Activated T-cell treated with anti-CD3 and anti-CD28 coated beads, Interleukin-2, amount 50 U/mL, for 4 hours (primary cell): ENCODE measurements around the gene EPOP. TPM values are rescaled to one million over a fixed set of nuclear protein-coding genes. Genes with fewer than 3 reads are reported as not detected.
"Not testable (repeated sequence)": the region's sequence is repeated elsewhere in the genome, so short reads cannot be mapped to it uniquely, and the experiment has no call there.

ENCODE experiments used
- ATAC-seq, 2 donors: fragments of 200-7000 bp; cut with Tn5 transposase; one replicate each; pipeline ENCODE4 v1.10.0; 2021
- DNase-seq: peaks from one replicate; pipeline ENCODE4 v3.0.0-alpha.2; 2020
- H3K27me3 Mint-ChIP-seq: one replicate; pipeline ENCODE4 v1.8.0; 2021; ENCODE audit warnings: low read depth, mixed read lengths
- H3K36me3 Mint-ChIP-seq: one replicate; pipeline ENCODE4 v1.8.0; 2022; ENCODE audit warnings: mixed read lengths; ENCODE audit not compliant: insufficient read depth
- H3K4me1 Mint-ChIP-seq: one replicate; pipeline ENCODE4 v1.8.0; 2021; ENCODE audit warnings: low read depth, mixed read lengths
- H3K4me3 Mint-ChIP-seq: one replicate; pipeline ENCODE4 v1.8.0; 2021; ENCODE audit warnings: mild to moderate bottlenecking, moderate library complexity, mixed read lengths
- H3K9me3 Mint-ChIP-seq: one replicate; pipeline ENCODE4 v1.8.0; 2021; ENCODE audit warnings: mixed read lengths
- total RNA-seq, 3 donors: library from RNA; stranded (reverse); gene quantifications; one replicate each; pipeline ENCODE4 v1.2.1, GENCODE V29; 2021

Gene EPOP
- total RNA-seq, 3 donors from 2014 or later = 110 to 131 (median 110) TPM

DNA sequence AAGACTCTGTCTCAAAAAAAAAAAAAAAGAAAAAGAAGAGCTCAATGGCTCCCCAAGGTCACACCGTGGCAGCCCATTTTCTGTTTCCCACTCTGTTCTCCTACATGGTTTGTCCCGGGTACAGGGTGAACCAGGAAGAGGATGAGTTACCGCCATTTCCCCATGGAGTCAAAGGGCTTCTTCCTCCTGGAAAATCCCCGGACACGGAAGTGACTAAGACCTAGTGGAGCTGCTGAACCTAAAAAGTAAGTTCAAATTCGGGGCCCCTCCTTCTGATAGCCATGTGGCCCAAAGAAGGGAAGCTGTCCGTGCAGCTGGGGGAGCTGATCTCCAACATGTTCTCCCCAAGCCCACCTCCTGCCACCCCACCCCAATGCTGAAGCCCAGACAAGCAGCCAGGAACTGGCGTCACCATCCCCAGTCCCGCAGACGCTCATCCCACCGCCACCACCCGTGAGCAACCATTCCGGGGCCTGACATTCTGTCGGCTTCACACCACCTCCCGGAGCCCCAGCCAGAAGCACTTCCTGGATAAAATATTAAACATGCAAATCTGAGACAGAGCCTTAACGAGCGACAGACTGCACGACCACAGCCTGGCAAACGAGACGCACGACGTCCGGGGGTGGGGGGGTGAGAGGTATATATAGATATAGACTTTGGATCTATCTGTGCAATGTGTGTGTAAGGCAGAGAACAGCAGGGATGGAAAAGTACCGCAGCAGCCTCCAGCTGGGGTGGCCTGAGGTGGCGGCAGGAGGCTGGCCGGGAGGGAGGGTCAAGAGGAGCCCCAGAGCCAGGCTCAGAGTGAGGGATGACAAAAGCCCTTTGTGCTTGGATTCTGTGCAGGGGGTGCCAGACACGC lies 17.6 kb downstream of the EPOP start:
- peak overlapping the region; percentile 54 for H3K4me3 Mint-ChIP-seq
- ATAC-seq = no peak

DNA sequence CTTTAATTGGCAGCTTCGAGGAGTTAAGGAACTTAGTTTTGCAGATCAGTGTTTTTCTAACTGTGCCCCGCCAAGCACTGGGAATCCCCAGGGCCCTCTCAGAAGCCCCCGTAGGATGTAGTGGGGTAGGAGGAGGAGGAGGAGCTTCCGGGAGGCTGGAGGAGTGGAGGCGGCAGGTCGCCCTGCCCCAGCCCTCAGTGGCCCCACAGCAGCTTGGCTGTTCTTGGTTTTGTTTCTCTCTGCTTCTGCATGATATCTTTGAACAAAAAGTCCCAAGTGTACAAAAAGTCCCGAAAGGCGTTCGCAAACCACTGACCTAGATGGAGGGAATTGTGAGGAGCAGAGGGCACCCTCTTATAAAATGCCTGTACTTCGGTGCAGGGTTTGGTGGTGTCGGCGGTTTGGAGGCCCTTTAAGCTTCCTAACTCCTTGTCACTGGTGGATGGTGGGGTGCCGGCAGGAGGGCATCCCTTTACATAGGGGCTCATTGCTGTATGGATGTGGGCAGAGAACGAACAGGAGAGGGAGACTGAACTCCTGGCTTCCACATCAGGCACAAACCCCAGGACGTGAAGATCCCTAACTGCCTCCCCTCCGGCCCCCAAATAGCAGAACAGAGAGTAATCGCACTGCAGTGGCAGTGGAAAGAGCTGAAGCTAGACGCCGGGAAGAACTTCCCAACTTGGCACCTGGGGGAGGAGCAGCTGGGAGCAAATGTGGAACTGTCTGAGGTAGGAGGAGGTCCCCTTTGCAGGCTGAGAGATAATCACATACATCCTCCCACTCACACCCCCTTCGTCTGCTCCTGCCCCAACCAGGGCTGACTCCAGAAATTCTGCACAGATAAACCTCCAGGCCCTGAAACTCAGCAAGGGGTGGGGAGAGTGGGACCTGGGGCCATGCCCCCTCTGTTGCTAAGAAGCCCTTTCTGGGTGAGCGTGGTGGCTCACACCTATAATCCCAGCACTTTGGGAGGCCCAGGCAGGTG lies 20.1 kb downstream of the EPOP start:
- Mint-ChIP-seq H3K4me3 (peak overlapping the region; percentile 40), H3K9me3 (no peaks in the 10 kb centered on the region), H3K27me3 (peaks cover 32% of the 10 kb centered on the region), H3K36me3 (no peaks in the 10 kb centered on the region), H3K4me1 (peaks cover 14% of the 10 kb centered on the region)
- ATAC-seq = peak in 1 of 2 donors; percentile 48
- DNase-seq = no peak

More for the DNA sequence above, 17.6 kb downstream of the EPOP start:
- no peaks in the 10 kb centered on the region for H3K36me3 Mint-ChIP-seq
- H3K9me3 Mint-ChIP-seq = no peaks in the 10 kb centered on the region
- H3K4me1 Mint-ChIP-seq = peaks cover 14% of the 10 kb centered on the region
- peaks cover 32% of the 10 kb centered on the region for H3K27me3 Mint-ChIP-seq
- DNase-seq = no peak

DNA sequence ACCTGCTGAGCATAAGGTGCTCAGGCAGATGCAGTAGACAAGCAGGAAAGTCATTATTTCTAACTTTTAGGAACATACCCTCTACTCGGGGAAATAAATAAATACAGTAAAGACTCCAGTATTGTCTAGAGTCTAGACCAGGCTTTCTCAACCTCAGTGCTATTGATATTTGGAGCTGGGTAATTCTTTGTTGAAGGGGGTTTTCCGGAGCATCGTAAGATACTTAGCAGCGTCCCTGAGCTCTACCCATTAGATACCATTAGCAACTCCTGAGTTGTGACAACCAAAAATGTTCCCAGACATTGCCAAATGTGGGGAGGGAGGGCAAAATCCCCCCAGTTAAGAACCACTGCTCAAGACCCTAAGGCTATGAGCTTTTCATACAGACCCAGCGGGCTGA lies 21.1 kb downstream of the EPOP start:
- Mint-ChIP-seq H3K36me3 (no peaks in the 10 kb centered on the region), H3K27me3 (peaks cover 30% of the 10 kb centered on the region), H3K4me3 (no peak overlapping the region), H3K9me3 (no peaks in the 10 kb centered on the region), H3K4me1 (peaks cover 14% of the 10 kb centered on the region)
- DNase-seq (no peak), ATAC-seq (no peak)

DNA sequence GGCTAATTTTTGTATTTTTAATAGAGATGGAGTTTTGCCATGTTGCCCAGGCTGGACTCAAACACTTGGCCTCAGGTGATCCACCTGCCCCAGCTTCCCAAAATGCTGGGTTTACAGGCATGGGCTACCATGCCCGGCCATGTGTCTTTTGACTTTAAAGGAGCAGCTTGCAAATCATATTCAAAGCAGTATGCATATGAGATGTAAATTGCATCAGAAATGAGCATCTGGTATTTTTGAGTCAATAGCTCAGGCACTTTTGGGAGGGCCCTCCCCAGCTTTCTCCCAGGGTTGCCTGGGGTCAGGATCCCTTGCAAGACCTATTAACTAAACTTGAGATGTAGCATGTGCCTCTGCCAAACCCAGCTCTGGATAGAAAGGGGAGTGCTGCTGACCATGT lies 21.5 kb downstream of the EPOP start:
- DNase-seq (no peak), ATAC-seq (no peak)
- no peaks in the 10 kb centered on the region for H3K9me3 Mint-ChIP-seq
- H3K4me1 Mint-ChIP-seq = peaks cover 11% of the 10 kb centered on the region
- no peaks in the 10 kb centered on the region for H3K36me3 Mint-ChIP-seq
- no peak overlapping the region for H3K4me3 Mint-ChIP-seq
- peaks cover 29% of the 10 kb centered on the region for H3K27me3 Mint-ChIP-seq

DNA sequence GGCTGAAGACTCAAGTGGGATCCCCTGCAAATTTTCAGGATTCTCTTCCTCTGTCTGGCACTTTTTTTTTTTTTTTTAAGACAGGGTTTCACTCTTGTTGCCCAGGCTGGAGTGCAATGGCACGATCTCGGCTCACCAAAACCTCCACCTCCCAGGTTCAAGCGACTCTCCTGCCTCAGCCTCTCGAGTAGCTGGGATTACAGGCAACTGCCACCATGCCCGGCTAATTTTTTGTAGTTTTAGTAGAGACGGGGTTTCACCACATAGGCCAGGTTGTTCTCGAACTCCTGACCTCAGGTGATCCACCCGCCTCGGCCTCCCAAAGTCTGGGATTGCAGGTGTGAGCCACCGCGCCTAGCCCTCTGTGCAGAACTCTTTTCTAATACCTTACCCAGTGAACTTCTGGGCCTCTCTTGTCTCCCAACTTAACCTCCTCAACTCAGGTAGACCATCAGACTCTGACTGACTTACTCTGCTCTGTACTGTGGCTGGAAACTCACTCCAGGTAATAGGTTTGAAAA lies 24.0 kb downstream of the EPOP start:
- not testable (repeated sequence) for H3K9me3 Mint-ChIP-seq, ATAC-seq, H3K4me3 Mint-ChIP-seq, DNase-seq, H3K36me3 Mint-ChIP-seq
- peaks cover 20% of the 10 kb centered on the region for H3K27me3 Mint-ChIP-seq
- H3K4me1 Mint-ChIP-seq = peaks cover 11% of the 10 kb centered on the region

DNA sequence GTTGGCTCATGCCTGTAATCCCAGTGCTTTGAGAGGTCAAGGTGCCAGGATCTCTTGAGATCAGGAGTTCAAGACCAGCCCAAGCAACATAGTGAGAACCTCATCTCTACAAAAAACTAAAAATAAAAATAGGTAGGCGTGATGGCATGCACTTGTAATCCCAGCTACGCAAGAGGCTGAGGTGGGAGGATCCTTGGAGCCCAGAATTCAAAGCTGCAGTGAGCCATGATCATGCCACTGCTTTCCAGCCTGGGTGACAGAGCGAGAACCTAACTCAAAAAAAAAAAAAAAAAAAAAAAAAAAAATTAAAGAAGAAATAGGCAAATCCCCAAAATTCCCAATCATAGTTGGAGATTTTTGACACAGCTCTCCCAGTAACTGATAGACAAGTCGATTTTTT lies 36.8 kb downstream of the EPOP start:
- DNase-seq (no peak), ATAC-seq (no peak)
- H3K4me3 Mint-ChIP-seq = no peak overlapping the region
- peaks cover 21% of the 10 kb centered on the region for H3K27me3 Mint-ChIP-seq
- H3K9me3 Mint-ChIP-seq = no peaks in the 10 kb centered on the region
- H3K4me1 Mint-ChIP-seq = no peaks in the 10 kb centered on the region
- H3K36me3 Mint-ChIP-seq = no peaks in the 10 kb centered on the region

DNA sequence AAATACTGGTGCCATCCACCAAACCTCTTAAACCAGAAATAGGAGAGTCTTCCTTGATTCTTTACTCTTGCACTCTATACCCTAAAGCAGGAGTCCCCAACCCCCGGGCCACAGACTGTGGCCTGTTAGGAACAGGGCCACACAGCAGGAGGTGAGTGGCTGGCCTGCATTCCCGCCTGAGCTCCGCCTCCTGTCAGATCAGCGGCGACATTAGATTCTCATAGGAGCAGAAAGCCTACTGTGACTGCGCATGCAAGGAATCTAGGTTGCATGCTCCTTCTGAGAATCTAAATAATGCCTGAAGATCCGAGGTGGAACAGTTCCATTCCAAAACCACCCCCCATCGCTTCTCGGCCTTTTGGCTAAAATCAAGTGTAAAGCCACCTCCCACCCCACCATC lies 38.7 kb downstream of the EPOP start:
- ATAC-seq (no peak), DNase-seq (no peak)
- no peaks in the 10 kb centered on the region for H3K36me3 Mint-ChIP-seq
- no peak overlapping the region for H3K4me3 Mint-ChIP-seq
- H3K27me3 Mint-ChIP-seq = peaks cover 24% of the 10 kb centered on the region
- H3K9me3 Mint-ChIP-seq = no peaks in the 10 kb centered on the region
- H3K4me1 Mint-ChIP-seq = no peaks in the 10 kb centered on the region

DNA sequence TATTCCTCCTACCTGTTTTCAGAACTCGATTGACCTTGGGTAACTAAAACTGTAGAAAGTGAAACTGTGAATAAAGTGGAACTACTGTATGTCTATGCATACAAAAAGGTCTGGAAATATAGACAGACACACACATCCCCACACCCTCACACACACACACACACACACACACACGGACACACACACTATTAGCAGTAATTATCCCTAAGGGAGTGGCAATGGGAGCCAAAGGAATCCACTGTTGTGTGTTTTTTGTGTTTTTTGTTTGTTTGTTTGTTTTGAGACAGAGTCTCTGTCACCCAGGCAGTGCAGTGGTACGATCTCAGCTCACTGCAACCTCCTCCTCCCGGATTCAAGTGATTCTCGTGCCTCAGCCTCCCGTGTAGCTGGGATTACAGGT lies 42.4 kb downstream of the EPOP start:
- Mint-ChIP-seq H3K36me3 (no peaks in the 10 kb centered on the region), H3K4me1 (no peaks in the 10 kb centered on the region), H3K27me3 (peaks cover 17% of the 10 kb centered on the region), H3K4me3 (no peak overlapping the region), H3K9me3 (no peaks in the 10 kb centered on the region)
- DNase-seq (no peak), ATAC-seq (no peak)

DNA sequence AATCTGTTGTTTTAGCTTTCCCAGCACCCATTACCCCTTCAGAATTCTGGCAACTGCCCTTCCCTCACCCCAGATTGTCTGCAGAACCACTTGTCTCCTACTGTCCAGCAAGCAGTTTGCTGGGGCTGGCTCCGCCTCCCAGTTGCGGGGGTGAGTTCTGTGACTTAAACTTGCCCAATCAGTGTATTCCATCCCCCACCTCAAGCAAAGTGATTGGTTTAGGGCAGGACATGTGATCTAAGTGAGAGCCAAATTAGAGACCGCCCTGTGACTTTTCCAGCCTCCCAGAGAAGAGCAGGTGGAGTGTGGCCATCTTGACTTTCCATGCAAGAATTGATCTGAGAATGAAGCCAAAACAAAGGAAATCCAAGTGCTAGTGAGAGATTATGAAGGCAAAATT lies 46.3 kb downstream of the EPOP start:
- ATAC-seq = no peak
- Mint-ChIP-seq H3K27me3 (peaks cover 18% of the 10 kb centered on the region), H3K36me3 (no peaks in the 10 kb centered on the region), H3K4me3 (no peak overlapping the region), H3K9me3 (no peaks in the 10 kb centered on the region), H3K4me1 (peaks cover 4% of the 10 kb centered on the region)
- no peak for DNase-seq

DNA sequence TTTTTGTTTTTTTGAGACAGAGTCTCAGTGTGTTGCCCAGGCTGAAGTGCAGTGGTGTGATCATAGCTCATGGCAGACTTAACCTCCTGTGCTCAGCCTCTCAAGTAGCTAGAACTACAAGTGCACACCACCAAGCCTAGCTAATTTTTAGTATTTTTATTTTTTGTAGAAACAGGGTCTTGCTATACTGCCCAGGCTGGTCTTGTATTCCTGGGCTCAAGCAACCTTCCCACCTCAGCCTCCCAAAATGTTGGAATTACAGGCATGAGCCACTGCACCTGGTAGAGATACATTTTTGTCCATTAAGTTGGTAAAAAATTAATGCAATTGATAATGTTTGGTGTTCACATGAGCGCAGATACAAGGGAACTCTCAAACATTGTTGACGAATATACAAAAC lies 46.8 kb downstream of the EPOP start:
- peaks cover 18% of the 10 kb centered on the region for H3K27me3 Mint-ChIP-seq
- no peak for ATAC-seq

DNA sequence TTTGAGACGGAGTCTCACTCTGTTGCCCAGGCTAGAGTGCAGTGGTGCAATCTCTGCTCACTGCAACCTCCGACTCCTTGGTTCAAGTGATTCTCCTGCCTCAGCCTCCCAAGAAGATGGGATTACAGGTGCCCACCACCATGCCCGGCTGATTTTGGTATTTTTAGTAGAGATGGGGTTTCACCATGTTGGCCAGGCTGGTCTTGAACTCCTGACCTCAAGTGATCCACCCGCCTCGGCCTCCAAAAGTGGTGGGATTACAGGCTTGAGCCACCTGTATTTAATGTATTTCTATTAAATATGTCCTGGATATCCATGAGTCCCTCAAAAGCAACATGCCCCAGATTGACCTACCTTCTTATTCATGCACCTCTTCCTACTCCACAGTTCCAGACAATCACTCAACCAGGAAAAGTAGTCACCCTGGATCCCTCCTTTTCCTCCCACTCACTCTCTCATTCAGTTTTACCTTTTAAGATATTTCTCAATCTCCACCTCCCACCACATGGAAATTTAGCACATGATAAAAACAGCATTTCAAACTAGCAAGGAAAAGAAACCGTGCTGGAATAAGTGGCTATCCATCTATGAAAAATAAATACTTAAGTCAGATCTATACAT lies 48.0 kb downstream of the EPOP start:
- H3K4me3 Mint-ChIP-seq, ATAC-seq, DNase-seq, H3K9me3 Mint-ChIP-seq, H3K36me3 Mint-ChIP-seq, H3K4me1 Mint-ChIP-seq: not testable (repeated sequence)
- peaks cover 27% of the 10 kb centered on the region for H3K27me3 Mint-ChIP-seq

More for the DNA sequence above, 46.8 kb downstream of the EPOP start:
- Mint-ChIP-seq H3K4me1 (peaks cover 4% of the 10 kb centered on the region), H3K36me3 (no peaks in the 10 kb centered on the region), H3K4me3 (no peak overlapping the region), H3K9me3 (no peaks in the 10 kb centered on the region)
- no peak for DNase-seq

DNA sequence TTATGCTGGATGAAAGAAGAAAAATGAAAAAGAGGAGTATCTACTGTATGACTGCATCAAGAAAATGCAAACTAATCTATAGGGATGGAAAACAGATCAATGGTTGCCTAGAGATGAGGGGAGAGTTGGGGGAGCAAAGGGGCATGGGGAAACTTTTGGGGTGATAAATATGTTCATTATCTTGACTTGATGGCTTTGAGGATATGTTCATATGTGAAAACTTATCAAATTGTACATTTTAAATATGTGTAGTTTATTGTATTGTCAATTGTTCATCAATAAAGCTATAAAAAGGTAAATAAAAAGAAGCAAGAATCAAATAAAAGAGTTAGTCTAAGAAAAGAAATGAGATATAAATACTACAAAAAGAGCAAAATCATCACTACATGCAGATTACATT lies 49.3 kb downstream of the EPOP start:
- Mint-ChIP-seq H3K9me3 (no peaks in the 10 kb centered on the region), H3K4me3 (no peak overlapping the region), H3K36me3 (no peaks in the 10 kb centered on the region), H3K4me1 (peaks cover 4% of the 10 kb centered on the region), H3K27me3 (peaks cover 35% of the 10 kb centered on the region)
- DNase-seq = no peak
- ATAC-seq = no peak

DNA sequence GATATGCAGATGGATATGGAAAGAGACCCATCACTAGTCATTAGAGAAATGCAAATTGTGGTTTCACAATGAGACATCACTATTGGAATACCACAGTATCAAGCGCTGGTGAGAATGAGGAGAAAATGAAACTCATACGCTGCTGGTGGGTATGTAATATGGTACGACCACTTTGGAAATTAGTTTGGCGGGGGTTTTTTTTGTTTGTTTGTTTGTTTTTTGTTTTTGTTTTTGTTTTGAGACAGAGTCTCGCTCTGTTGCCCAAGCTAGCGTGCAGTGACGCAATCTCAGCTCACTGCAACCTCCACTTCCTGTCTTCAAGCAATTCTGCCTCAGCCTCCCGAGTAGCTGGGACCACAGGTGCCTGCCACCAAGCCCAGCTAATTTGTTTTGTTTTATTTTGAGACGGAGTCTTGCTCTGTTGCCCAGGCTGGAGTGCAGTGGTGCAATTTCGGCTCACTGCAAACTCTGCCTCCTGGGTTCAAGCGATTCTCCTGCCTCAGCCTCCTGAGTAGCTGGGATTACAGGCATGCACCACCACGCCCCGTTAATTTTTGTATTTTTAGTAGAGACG lies 49.9 kb downstream of the EPOP start:
- H3K4me3 Mint-ChIP-seq, H3K4me1 Mint-ChIP-seq, H3K9me3 Mint-ChIP-seq, DNase-seq, H3K36me3 Mint-ChIP-seq: not testable (repeated sequence)
- H3K27me3 Mint-ChIP-seq = peaks cover 35% of the 10 kb centered on the region
- ATAC-seq = peak; percentile 50 to 60
